Measurements from ENCODE around the gene SGIP1. TPM values are rescaled to one million over a fixed set of nuclear protein-coding genes. Genes with fewer than 3 reads are reported as not detected.

Gene SGIP1
- total RNA-seq, 6 experiments from 2014 or later, result 0.09 to 1.3 (median 1.1) TPM; not detected in 1

DNA sequence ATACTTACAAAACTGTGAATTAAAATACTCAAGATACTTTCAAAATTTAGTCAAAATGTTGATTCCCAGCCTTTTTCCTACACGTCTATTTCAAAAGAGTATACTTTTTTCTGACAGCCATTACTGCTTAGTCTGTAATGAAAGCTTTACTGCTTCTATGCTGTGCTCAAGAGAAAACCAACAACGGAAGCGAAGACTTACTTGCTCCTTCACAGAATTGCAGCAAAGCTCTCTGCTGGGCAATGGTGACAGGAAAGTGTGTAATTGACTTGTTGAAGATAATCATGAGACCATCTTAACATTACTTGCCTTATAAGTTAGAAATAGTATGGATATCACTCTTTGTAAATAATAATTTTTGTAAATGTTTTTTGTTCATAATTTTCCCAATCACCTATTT lies 216.6 kb downstream of the SGIP1 start:
- H3K9me3 ChIP-seq, result no peaks in the 10 kb centered on the region
- ATAC-seq (no peak), DNase-seq (no peak)
- H3K36me3 ChIP-seq, result no peaks in the 10 kb centered on the region
- intact Hi-C loops (cut with DNase I), result no loop called here
- no peak overlapping the region for H3K4me3 ChIP-seq
- H3K27me3 ChIP-seq, result no peaks in the 10 kb centered on the region
- H3K4me1 ChIP-seq, result peaks cover 0 to 17% (median 5%) of the 10 kb centered on the region in 4 donors
- 58% methylated on average over 3 of the region's 3 CpGs for WGBS (ENCODE audit: insufficient coverage, low coverage, low lambda C conversion rate, missing lambda C conversion rate)
- no peak overlapping the region for H3K27ac ChIP-seq
- TF ChIP-seq, protein P1, sequence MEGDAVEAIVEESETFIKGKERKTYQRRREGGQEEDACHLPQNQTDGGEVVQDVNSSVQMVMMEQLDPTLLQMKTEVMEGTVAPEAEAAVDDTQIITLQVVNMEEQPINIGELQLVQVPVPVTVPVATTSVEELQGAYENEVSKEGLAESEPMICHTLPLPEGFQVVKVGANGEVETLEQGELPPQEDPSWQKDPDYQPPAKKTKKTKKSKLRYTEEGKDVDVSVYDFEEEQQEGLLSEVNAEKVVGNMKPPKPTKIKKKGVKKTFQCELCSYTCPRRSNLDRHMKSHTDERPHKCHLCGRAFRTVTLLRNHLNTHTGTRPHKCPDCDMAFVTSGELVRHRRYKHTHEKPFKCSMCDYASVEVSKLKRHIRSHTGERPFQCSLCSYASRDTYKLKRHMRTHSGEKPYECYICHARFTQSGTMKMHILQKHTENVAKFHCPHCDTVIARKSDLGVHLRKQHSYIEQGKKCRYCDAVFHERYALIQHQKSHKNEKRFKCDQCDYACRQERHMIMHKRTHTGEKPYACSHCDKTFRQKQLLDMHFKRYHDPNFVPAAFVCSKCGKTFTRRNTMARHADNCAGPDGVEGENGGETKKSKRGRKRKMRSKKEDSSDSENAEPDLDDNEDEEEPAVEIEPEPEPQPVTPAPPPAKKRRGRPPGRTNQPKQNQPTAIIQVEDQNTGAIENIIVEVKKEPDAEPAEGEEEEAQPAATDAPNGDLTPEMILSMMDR (IDR thresholded peaks at IDR 0.05), result no peak
- no peak for TF ChIP-seq POLR2A (IDR thresholded peaks at IDR 0.05)

- no peaks in the 10 kb centered on the region for H3K36me3 ChIP-seq
- TF ChIP-seq POLR2A (IDR thresholded peaks at IDR 0.05), result no peak
- TF ChIP-seq, protein P1 (IDR thresholded peaks at IDR 0.05), result no peak
- no peak for DNase-seq
- no peak overlapping the region for H3K27ac ChIP-seq
- peaks cover 0 to 17% (median 5%) of the 10 kb centered on the region in 4 donors for H3K4me1 ChIP-seq
- H3K4me3 ChIP-seq, result no peak overlapping the region
- intact Hi-C loops (cut with DNase I), result no loop called here
- no peaks in the 10 kb centered on the region for H3K27me3 ChIP-seq
- no peaks in the 10 kb centered on the region for H3K9me3 ChIP-seq
- WGBS (ENCODE audit: insufficient coverage, low coverage, low lambda C conversion rate, missing lambda C conversion rate), result 31% methylated on average over 4 of the region's 4 CpGs
- peak; percentile 23 to 69 (median 52) for ATAC-seq
These were observed 217.2 kb downstream of the SGIP1 start for GRCh38 chr1:66751160-66751559.

- no peaks in the 10 kb centered on the region for H3K27me3 ChIP-seq
- H3K4me1 ChIP-seq, result peaks cover 0 to 17% (median 5%) of the 10 kb centered on the region in 4 donors
- H3K27ac ChIP-seq, result no peak within 1 kb of the TSS
- peak within 1 kb of the TSS; percentile 47 to 55 (median 51) for H3K4me3 ChIP-seq
- WGBS (ENCODE audit: insufficient coverage, low coverage, low lambda C conversion rate, missing lambda C conversion rate), result 7% methylated on average over 3 of the region's 35 CpGs
- no peaks in the 10 kb centered on the region for H3K36me3 ChIP-seq
- TF ChIP-seq, protein P1 (IDR thresholded peaks at IDR 0.05), result no peak
- TF ChIP-seq POLR2A (IDR thresholded peaks at IDR 0.05), result no peak
- H3K9me3 ChIP-seq, result no peaks in the 10 kb centered on the region
- intact Hi-C loops (cut with DNase I), result no loop called here
- ATAC-seq (peak; percentile 92 to 96 (median 94)), DNase-seq (peak; percentile 53 to 72 (median 63))
These were observed 218.1 kb downstream of the SGIP1 start, which contains the start of gene DYNLT5 for GRCh38 chr1:66752000-66752592. DYNLT5 (plus strand) TSS chr1:66752459; CDS start chr1:66754659, 2,200 bp downstream.

DNA sequence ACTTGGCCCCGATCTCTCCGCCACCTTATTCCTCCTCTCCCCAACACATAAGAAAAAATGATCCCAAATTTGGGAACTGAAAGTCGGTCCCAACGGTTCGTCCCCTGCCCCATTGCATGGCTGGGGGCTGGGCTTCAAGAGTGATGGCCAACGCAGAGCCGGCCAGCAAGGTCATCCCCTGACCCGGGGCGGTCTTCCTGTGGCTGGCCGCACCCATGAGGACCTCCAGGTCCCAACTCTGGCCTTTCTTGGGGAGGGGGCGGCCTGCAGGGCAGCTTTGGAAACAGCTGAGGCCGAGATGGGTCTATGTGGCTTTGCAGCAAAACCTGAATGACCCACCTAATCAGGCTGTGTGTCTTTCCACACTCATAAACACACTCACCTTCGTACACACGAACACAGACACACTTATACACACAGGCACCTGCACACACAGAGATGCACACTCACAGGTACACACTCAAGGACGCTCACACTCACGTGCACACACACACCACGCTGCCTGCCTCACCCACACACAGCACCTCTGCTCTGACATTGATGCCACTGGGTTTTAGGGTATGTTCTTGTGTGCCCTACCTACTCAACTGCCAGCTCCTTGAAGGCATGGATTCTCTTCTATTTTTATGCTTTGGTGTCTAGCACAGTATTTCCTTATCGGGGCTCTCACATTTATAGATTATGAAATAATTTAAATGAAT lies 218.9 kb downstream of the SGIP1 start:
- peaks cover 0 to 17% (median 5%) of the 10 kb centered on the region in 4 donors for H3K4me1 ChIP-seq
- peak overlapping the region; percentile 47 to 55 (median 51) for H3K4me3 ChIP-seq
- no peaks in the 10 kb centered on the region for H3K27me3 ChIP-seq
- no peak for TF ChIP-seq POLR2A (IDR thresholded peaks at IDR 0.05)
- TF ChIP-seq, protein P1 (IDR thresholded peaks at IDR 0.05), result no peak
- ATAC-seq, result peak; percentile 44 to 67 (median 54)
- H3K9me3 ChIP-seq, result no peaks in the 10 kb centered on the region
- intact Hi-C loops (cut with DNase I), result no loop called here
- peak in 1 of 3 donors; percentile 22 for DNase-seq
- 23% methylated on average over 10 of the region's 18 CpGs for WGBS (ENCODE audit: insufficient coverage, low coverage, low lambda C conversion rate, missing lambda C conversion rate)
- H3K27ac ChIP-seq, result no peak overlapping the region
- no peaks in the 10 kb centered on the region for H3K36me3 ChIP-seq
